ENCODE data around the gene VIL1. TPM values are rescaled to one million over a fixed set of nuclear protein-coding genes. Genes with fewer than 3 reads are reported as not detected.

The VIL1 gene
- total and polyA plus RNA-seq, 2 of the 13 experiments (the other 11 are each of a cell fraction or from before 2014, with no cell fraction given): 287 to 301 TPM

- peak; percentile 99 for TF ChIP-seq AGO2 (optimal IDR thresholded peaks at IDR 0.05; ENCODE audit: low read depth, low read length)
- TF ChIP-seq ZNF652 (CRISPR knock-in tag; IDR thresholded peaks at IDR 0.05; ENCODE audit: borderline replicate concordance, low read depth): 0 out of 2 replicates have a peak, but pooled peaks have one; percentile 12
- peak; percentile 21; the same call in 1 of the 2 replicates for TF ChIP-seq ZNF784 (CRISPR knock-in tag; IDR thresholded peaks at IDR 0.05; ENCODE audit: borderline replicate concordance)
- peak; percentile 0; the same call in 1 of the 2 replicates for TF ChIP-seq ZMAT3 (CRISPR knock-in tag; conservative IDR thresholded peaks at IDR 0.05)
- peak; percentile 69 for TF ChIP-seq PHF20 (CRISPR knock-in tag; IDR thresholded peaks at IDR 0.05)
- peak; percentile 84 for TF ChIP-seq ZNF687 (CRISPR knock-in tag; IDR thresholded peaks at IDR 0.05)
- peak; percentile 89; the same call in 1 of the 2 replicates for TF ChIP-seq PRDM4 (CRISPR knock-in tag; IDR thresholded peaks at IDR 0.05; ENCODE audit: borderline replicate concordance)
- no peak for TF ChIP-seq ZNF557 (CRISPR knock-in tag; IDR thresholded peaks at IDR 0.05)
- no peak for TF ChIP-seq ZNF354B (CRISPR knock-in tag; IDR thresholded peaks at IDR 0.05)
- no peak for TF ChIP-seq HDAC6 (IDR thresholded peaks at IDR 0.05; ENCODE audit: low read depth, low read length)
- TF ChIP-seq TEAD3 (CRISPR knock-in tag; optimal IDR thresholded peaks at IDR 0.05; ENCODE audit: borderline replicate concordance): no peak
- TF ChIP-seq TFDP2 (CRISPR knock-in tag; IDR thresholded peaks at IDR 0.05): peak; percentile 63
- peak; percentile 74 for TF ChIP-seq RBM22 (optimal IDR thresholded peaks at IDR 0.05; ENCODE audit: low read length)
- peak; percentile 90; the same call in 1 of the 2 replicates for TF ChIP-seq ZNF558 (CRISPR knock-in tag; IDR thresholded peaks at IDR 0.05; ENCODE audit: borderline replicate concordance)
- peak; percentile 58 for TF ChIP-seq UBTF (CRISPR knock-in tag; IDR thresholded peaks at IDR 0.05)
- TF ChIP-seq KLF9 (CRISPR knock-in tag; IDR thresholded peaks at IDR 0.05; ENCODE audit: low read depth): peak; percentile 87; the same call in 1 of the 2 replicates
- TF ChIP-seq ARID2 (CRISPR knock-in tag; IDR thresholded peaks at IDR 0.05; ENCODE audit: borderline replicate concordance): peak; percentile 33; the same call in 1 of the 2 replicates
- TF ChIP-seq NFE2L2 (IDR thresholded peaks at IDR 0.05; ENCODE audit: low read length): no peak
These were observed 18.6 kb upstream of the VIL1 start (continued) for GRCh38 chr2:218400167-218400929.

Data from HepG2 (cell line).